Body of pancreas (tissue), 4 donors: ENCODE results near the gene ZFHX2.

ENCODE experiments used
- CTCF ChIP-seq, 7 experiments: fragments of 450-650 bp in 4 of 7; fragments of 200-600 bp in 3 of 7; sonication (generic) in 3 of 7; IDR thresholded peaks; one replicate each; pipeline ENCODE4 v1.5.1; 2016 to 2019; ENCODE audit warnings: antibody characterized with exemption in 7 of 7
- POLR2A ChIP-seq, 3 donors: fragments of 450-650 bp; IDR thresholded peaks; one replicate each; pipeline ENCODE4 v1.6.1; 2016; ENCODE audit warnings: antibody characterized with exemption in 3 of 3, mild to moderate bottlenecking in 2 of 3

GRCh38 chr14:23538050-23538718, 13.4 kb downstream of the ZFHX2 start:
- TF ChIP-seq CTCF (IDR thresholded peaks at IDR 0.05) (no peak), POLR2A (IDR thresholded peaks at IDR 0.05) (no peak)
